GM20000 (cell line): Measurements from ENCODE around the gene COPA.

Experiments used
- DNase-seq: peaks from one replicate; pipeline ENCODE4 v3.0.0; 2012; ENCODE audit warnings: low spot score
- TF ChIP-seq, protein P1 (sequence below): IDR thresholded peaks from 2 replicates; pipeline ENCODE4 v1.5.1; 2012; ENCODE audit warnings: mild to moderate bottlenecking, control low read depth; ENCODE audit errors: extremely low read depth, missing control alignments

COPA gene

DNA sequence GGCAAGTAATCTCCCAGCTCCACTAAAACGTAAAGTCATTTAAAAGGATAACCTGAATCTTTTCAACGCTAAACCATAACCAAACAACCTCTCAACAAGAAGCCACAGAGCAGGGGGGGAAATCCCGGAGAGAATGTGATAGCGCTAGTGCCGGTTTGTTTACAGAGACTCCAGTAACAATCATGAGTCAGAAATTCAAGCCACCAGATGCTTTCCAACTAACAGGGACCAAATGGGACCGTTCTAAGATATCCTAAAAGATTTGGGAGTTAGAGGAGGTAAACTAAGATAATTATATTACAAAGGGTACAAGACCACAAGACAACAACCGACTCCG, 81.5 kb downstream of the COPA start:
- peak; percentile 67 for DNase-seq

DNA sequence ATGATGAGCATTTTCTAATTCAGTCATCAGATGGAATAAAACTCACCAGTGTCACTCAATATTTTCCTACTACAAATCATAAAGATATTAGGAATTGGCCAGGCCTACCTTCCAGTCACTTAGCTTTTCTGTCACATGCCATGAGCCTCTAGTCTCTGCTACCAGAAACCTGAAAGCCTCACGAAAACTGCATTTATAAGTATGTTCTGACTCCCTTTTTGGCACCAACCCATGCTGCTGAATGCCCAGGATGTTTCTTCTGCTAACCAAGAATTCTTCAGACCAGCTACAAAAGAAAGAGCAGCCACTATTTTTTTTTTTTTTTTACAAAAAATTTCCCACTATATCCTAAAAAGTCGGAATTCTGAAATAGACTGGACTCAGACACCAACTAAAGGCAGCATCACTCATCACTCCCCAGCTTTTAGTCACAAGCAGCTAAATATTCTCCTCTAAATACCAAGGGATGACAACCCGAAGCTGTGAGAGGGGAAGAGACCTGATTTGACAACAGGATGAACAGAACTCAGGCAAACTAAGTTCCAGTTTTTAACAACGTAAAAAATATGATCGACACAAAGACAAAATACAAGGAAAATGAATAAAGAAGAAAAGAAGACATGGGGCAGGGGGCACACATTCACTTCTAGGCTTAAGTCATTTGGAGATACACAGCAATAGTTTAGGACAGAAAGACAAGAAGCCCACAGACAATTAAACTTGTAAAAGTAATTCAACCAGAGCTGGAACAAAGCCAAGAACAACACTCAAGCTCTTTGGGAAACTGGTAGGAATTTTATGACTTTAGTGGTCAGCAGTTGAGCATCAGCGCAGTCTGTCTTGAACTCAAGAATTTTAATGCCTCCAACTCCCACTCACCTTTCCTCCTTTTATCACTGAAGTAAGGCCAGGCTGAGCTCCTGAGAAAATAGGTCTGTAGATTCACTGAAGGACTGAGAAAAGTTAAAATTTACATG, 82.4 kb downstream of the COPA start:
- TF ChIP-seq, protein P1, sequence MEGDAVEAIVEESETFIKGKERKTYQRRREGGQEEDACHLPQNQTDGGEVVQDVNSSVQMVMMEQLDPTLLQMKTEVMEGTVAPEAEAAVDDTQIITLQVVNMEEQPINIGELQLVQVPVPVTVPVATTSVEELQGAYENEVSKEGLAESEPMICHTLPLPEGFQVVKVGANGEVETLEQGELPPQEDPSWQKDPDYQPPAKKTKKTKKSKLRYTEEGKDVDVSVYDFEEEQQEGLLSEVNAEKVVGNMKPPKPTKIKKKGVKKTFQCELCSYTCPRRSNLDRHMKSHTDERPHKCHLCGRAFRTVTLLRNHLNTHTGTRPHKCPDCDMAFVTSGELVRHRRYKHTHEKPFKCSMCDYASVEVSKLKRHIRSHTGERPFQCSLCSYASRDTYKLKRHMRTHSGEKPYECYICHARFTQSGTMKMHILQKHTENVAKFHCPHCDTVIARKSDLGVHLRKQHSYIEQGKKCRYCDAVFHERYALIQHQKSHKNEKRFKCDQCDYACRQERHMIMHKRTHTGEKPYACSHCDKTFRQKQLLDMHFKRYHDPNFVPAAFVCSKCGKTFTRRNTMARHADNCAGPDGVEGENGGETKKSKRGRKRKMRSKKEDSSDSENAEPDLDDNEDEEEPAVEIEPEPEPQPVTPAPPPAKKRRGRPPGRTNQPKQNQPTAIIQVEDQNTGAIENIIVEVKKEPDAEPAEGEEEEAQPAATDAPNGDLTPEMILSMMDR = no peak
- DNase-seq = no peak

More for the DNA sequence above, 81.5 kb downstream of the COPA start:
- TF ChIP-seq, protein P1 = no peak

DNA sequence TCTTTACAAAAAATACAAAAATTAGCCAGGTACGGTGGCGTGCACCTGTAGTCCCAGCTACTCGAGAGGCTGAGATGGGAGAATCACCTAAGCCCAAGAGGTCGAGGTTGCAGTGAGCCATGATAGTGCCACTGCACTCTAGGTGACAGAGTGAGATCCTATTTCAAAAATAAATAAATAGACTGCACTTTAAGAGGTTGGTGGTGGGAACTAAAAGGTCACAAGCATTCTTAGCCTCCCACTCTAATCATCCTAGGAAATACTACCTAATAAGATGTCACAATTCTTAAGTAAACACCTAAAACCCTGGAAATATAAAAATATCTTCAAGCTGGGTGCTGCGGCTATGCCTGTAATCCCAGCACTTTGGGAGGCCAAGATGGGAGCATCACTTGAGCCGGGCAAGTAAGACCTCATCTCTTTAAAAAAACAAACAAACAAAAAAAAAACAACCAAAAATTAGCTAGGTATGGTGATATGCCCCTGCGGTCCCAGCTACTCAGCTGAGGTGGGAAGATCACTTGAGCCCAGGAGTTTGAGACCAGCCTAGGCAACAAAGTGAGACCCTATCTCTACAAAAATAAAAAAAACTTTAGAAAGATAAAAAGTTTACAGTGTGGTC, 84.8 kb downstream of the COPA start:
- TF ChIP-seq, protein P1 = no peak

DNA sequence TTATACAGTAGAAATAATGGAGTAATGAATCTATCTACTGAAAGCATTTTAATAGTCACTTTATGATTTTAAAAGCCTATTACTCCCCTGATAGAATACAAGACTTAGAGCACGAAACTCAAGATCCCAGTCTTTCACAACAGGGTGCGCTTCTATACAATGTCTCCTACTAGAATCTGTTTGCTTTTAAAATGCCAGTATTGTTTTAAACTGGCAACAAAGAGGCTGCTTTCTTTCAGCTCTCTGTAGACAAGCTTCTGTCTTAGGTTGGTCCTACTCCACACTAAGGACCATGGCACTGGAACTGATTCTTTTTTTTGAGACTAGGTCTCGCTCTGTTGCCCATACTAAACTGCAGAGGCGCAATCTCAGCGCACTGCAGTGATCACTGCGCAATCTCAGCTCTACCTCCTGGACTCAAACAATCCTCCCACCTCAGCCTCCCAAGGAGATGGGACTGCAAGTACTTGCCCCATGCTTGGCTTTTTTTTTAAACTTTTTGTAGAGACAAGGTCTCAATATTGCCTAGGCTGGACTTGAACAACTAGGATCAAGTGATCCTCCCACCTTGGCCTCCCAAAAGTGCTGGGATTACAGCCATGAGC, 85.5 kb downstream of the COPA start:
- DNase-seq = no peak
- TF ChIP-seq, protein P1 = no peak

More for the DNA sequence above, 84.8 kb downstream of the COPA start:
- no peak for DNase-seq

DNA sequence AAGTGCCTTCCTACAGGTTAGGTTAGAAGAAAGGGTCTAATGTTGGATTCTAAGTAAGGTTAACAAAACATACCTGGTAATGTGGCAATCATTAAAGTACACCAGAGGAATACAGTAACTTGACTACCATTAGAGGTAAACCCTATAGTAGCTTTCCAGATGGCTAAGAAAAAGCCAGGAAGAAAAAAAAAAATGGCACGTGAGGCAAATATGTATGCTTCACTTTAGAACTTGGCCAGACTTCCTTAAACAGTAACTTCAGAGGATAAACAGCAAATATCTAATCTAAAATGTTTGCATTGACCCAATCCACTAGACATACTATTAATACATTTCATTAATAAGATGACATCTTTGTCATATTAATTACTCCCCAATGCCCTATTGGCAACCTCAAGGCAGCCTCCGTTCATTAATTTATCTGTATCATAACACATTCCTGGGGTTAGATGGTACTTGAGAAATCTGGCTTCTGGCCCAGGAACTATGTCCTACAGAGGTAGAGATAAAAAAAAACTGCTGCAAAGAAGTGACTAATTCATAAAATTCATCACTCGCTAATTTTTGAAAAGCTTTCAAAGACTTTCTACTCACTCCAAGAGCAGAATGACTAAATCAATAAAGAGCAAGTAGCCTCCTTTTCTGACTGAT, 86.5 kb downstream of the COPA start:
- no peak for DNase-seq
- TF ChIP-seq, protein P1 = no peak

DNA sequence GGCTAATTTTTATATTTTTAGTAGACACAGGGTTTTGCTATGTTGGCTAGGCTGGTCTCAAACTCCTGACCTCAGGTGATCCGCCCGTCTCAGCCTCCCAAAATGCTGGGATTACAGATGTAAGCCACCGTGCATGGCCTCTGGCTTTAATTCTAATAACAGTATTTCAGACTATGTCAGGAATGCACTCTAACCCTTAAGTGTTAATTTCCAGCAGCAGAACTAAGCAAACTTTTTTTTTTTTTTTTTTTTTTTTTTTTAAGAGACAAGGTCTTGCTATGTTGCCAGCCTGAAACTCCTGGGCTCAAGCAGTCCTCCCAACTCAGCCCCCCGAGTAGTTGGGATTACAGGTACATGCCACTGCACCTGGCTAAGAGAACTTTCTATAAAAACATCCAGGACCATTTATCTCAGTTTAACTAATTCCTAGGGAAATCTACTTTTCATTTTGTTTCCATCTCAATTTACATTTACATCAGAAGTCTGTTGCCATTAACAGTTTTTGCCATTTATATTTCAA, 87.2 kb downstream of the COPA start:
- TF ChIP-seq, protein P1 = no peak
- no peak for DNase-seq
